Measurements from ENCODE around the gene TSSK6.

DNA sequence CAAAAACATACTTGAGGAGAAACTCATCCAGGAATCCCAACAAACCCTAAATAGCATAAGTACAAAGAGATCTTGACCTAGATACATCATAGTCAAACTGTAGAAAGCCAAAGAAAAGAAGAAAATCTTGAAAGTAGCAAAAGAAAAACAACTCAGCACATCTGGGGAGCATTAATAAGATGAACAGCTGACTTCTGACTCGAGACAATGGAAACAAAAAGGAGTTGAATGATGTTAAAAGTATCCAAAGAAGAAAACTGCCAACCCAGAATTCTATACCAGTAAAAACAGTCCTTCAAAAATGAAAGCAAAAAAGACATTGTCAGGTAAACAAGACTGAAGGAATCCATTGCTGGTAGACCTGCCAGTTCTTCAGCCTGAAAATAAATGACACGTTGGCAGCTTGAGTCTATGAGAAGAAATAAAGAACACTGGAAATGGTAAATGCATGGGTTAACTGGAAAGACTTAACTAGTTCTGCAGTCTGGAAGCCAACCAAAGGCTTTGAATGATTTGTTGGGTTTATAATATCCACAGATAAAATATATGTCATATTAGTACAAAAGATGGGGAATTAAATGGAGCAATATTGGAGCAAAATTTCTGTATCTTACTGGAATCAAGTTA is 46.8 kb downstream of the TSSK6 start:
- TF ChIP-seq, protein P1, sequence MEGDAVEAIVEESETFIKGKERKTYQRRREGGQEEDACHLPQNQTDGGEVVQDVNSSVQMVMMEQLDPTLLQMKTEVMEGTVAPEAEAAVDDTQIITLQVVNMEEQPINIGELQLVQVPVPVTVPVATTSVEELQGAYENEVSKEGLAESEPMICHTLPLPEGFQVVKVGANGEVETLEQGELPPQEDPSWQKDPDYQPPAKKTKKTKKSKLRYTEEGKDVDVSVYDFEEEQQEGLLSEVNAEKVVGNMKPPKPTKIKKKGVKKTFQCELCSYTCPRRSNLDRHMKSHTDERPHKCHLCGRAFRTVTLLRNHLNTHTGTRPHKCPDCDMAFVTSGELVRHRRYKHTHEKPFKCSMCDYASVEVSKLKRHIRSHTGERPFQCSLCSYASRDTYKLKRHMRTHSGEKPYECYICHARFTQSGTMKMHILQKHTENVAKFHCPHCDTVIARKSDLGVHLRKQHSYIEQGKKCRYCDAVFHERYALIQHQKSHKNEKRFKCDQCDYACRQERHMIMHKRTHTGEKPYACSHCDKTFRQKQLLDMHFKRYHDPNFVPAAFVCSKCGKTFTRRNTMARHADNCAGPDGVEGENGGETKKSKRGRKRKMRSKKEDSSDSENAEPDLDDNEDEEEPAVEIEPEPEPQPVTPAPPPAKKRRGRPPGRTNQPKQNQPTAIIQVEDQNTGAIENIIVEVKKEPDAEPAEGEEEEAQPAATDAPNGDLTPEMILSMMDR (IDR thresholded peaks at IDR 0.05), result no peak
- TF ChIP-seq POLR2AphosphoS5 (IDR thresholded peaks at IDR 0.05) (no peak), POLR2A (IDR thresholded peaks at IDR 0.05) (no peak)
